WTC11 (cell line): ENCODE measurements around the gene DUOX1. TPM values are rescaled to one million over a fixed set of nuclear protein-coding genes. Genes with fewer than 3 reads are reported as not detected.

ENCODE experiments used
- ATAC-seq: fragments of 200-7000 bp; cut with Tn5 transposase; 2 replicates; pipeline ENCODE4 v1.10.0; 2021; ENCODE audit warnings: mild to moderate bottlenecking, moderate library complexity
- CTCF ChIA-PET: fragments of 300-600 bp; sonication (Branson Sonifier 250); formaldehyde crosslinking; loops from one replicate; lab custom pipeline; 2021; ENCODE audit warnings: antibody characterized with exemption; lab: Charles Lee
- POLR2A ChIA-PET: fragments of 350-600 bp; sonication (Branson Sonifier 250); formaldehyde crosslinking; loops from one replicate; lab custom pipeline; 2021; ENCODE audit warnings: antibody characterized with exemption; lab: Charles Lee
- DNase-seq: peaks from one replicate; pipeline ENCODE4 v3.0.0; 2021; ENCODE audit warnings: low spot score
- H3K27ac Mint-ChIP-seq: 2 replicates; pipeline ENCODE4 v1.8.0; 2021; ENCODE audit warnings: mixed read lengths
- H3K27me3 Mint-ChIP-seq: 2 replicates; pipeline ENCODE4 v1.8.0; 2021; ENCODE audit warnings: low read depth, mild to moderate bottlenecking, moderate library complexity, mixed read lengths
- H3K36me3 Mint-ChIP-seq: 2 replicates; pipeline ENCODE4 v1.8.0; 2021; ENCODE audit warnings: mixed read lengths
- H3K4me1 Mint-ChIP-seq: 2 replicates; pipeline ENCODE4 v1.8.0; 2022; ENCODE audit warnings: mixed read lengths
- H3K4me3 Mint-ChIP-seq: 2 replicates; pipeline ENCODE4 v1.8.0; 2021; ENCODE audit warnings: mild to moderate bottlenecking, moderate library complexity, mixed read lengths
- H3K9me3 Mint-ChIP-seq: 2 replicates; pipeline ENCODE4 v1.8.0; 2021; ENCODE audit warnings: mixed read lengths
- CBFB ChIP-seq: sonication (generic); formaldehyde crosslinking; IDR thresholded peaks from 2 replicates; pipeline ENCODE4 v1.8.1; 2022; ENCODE audit warnings: mild to moderate bottlenecking, low read depth, missing genetic modification reagents
- CREM ChIP-seq: sonication (generic); formaldehyde crosslinking; IDR thresholded peaks from 2 replicates; pipeline ENCODE4 v1.8.1; 2022; ENCODE audit warnings: mild to moderate bottlenecking, missing genetic modification reagents, moderate library complexity
- EMX1 ChIP-seq: fragments of 250-450 bp; sonication (Bioruptor Pico); IDR thresholded peaks from 2 replicates; pipeline ENCODE4 v1.8.0; 2021; ENCODE audit warnings: mild to moderate bottlenecking
- FOXJ3 ChIP-seq: sonication (generic); formaldehyde crosslinking; IDR thresholded peaks from 2 replicates; pipeline ENCODE4 v1.9.0; 2021; ENCODE audit warnings: missing genetic modification reagents, mild to moderate bottlenecking, borderline replicate concordance
- GRHL2 ChIP-seq: fragments of 250-450 bp; sonication (Bioruptor Pico); IDR thresholded peaks from 2 replicates; pipeline ENCODE4 v1.8.0; 2022; ENCODE audit warnings: mild to moderate bottlenecking, moderate library complexity; ENCODE audit not compliant: insufficient replicate concordance, severe bottlenecking
- IRF2 ChIP-seq: sonication (generic); formaldehyde crosslinking; IDR thresholded peaks from 2 replicates; pipeline ENCODE4 v1.8.0; 2022; ENCODE audit warnings: low read depth, missing genetic modification reagents, borderline replicate concordance
- JUN ChIP-seq: sonication (generic); formaldehyde crosslinking; IDR thresholded peaks from 2 replicates; pipeline ENCODE4 v1.8.0; 2023; ENCODE audit warnings: mild to moderate bottlenecking, missing genetic modification reagents
- NFYB ChIP-seq: sonication (generic); formaldehyde crosslinking; conservative IDR thresholded peaks from 2 replicates; pipeline ENCODE4 v1.8.0; 2022; ENCODE audit warnings: low read depth, missing genetic modification reagents
- SMAD4 ChIP-seq: sonication (generic); formaldehyde crosslinking; IDR thresholded peaks from 2 replicates; pipeline ENCODE4 v1.8.0; 2022; ENCODE audit warnings: mild to moderate bottlenecking, missing genetic modification reagents
- ZNF138 ChIP-seq: sonication (generic); formaldehyde crosslinking; conservative IDR thresholded peaks from 2 replicates; pipeline ENCODE4 v1.8.1; 2022; ENCODE audit warnings: mild to moderate bottlenecking, moderate library complexity, missing genetic modification reagents
- ZNF396 ChIP-seq: fragments of 250-450 bp; sonication (Bioruptor Pico); IDR thresholded peaks from 2 replicates; pipeline ENCODE4 v1.8.0; 2021; ENCODE audit warnings: mild to moderate bottlenecking, moderate library complexity, borderline replicate concordance
- ZNF416 ChIP-seq: fragments of 250-450 bp; sonication (Bioruptor Pico); IDR thresholded peaks from 2 replicates; pipeline ENCODE4 v1.9.0; 2021; ENCODE audit warnings: mild to moderate bottlenecking, inconsistent platforms
- ZNF671 ChIP-seq: fragments of 250-450 bp; sonication (Bioruptor Pico); IDR thresholded peaks from 2 replicates; pipeline ENCODE4 v1.8.0; 2021; ENCODE audit warnings: mild to moderate bottlenecking
- total RNA-seq: library from RNA; stranded (reverse); gene quantifications from 3 replicates; pipeline ENCODE4 v1.2.3, GENCODE V29; 2021
- TF ChIP-seq, protein P1 (sequence below): sonication (generic); formaldehyde crosslinking; IDR thresholded peaks from 2 replicates; pipeline ENCODE4 v1.8.1; 2023; ENCODE audit warnings: mild to moderate bottlenecking, missing genetic modification reagents
- TF ChIP-seq, protein P2 (sequence below): sonication (generic); formaldehyde crosslinking; IDR thresholded peaks from 2 replicates; pipeline ENCODE4 v1.8.1; 2023; ENCODE audit warnings: mild to moderate bottlenecking, missing genetic modification reagents, moderate library complexity
- TF ChIP-seq, protein P3 (sequence below): fragments of 200-600 bp; IDR thresholded peaks from 2 replicates; pipeline ENCODE4 v1.8.0; 2022; ENCODE audit warnings: antibody characterized with exemption
- TF ChIP-seq, protein P4 (sequence below): fragments of 250-450 bp; sonication (Bioruptor Pico); IDR thresholded peaks from 2 replicates; pipeline ENCODE4 v1.9.0; 2021; ENCODE audit warnings: moderate library complexity, mild to moderate bottlenecking, inconsistent platforms, borderline replicate concordance
- TF ChIP-seq, protein P5 (sequence below): sonication (generic); formaldehyde crosslinking; conservative IDR thresholded peaks from 2 replicates; pipeline ENCODE4 v1.8.1; 2022; ENCODE audit warnings: mild to moderate bottlenecking, missing genetic modification reagents
- TF ChIP-seq, protein P6 (sequence below): sonication (generic); formaldehyde crosslinking; conservative IDR thresholded peaks from 2 replicates; pipeline ENCODE4 v1.8.1; 2023; ENCODE audit warnings: mild to moderate bottlenecking, low read depth, missing genetic modification reagents, moderate library complexity
- TF ChIP-seq, protein P7 (sequence below): sonication (generic); formaldehyde crosslinking; IDR thresholded peaks from 2 replicates; pipeline ENCODE4 v1.8.1; 2022; ENCODE audit warnings: low read depth, missing genetic modification reagents, borderline replicate concordance

The DUOX1 gene
- total RNA-seq, 1 experiment from 2014 or later, result 1.3 TPM

DNA sequence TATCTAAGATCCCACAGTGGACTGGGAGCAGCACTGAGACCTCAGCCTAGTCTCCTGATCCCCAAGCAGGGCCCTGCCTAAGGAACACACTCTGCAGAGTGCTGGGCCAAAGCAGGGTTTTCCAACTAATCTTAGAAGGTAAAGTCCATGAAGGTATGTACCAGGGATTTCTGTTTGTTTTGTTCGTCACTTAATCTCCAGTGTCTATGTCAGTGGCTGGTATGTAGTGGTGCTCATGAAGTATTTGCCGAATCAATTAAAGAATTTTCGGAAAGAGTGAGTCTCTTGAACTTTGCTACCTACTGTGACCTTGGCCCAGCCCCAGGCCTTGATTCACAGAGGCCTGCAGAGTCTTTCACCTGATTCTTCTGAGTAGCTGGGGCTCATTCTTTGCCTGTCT is 1.7 kb downstream of the DUOX1 start:
- Mint-ChIP-seq H3K9me3 (no peaks in the 10 kb centered on the region), H3K27me3 (peaks cover 97% of the 10 kb centered on the region), H3K36me3 (no peaks in the 10 kb centered on the region), H3K4me3 (no peak overlapping the region), H3K27ac (no peak overlapping the region), H3K4me1 (peaks cover 14% of the 10 kb centered on the region)
- CTCF ChIA-PET, result interaction anchor here (11.0 kb wide), 1 partner anchor 17 kb away, joined by 231 read pairs; the partner anchor contains the start of genes DUOX2 and DUOXA2
- TF ChIP-seq, protein P1, sequence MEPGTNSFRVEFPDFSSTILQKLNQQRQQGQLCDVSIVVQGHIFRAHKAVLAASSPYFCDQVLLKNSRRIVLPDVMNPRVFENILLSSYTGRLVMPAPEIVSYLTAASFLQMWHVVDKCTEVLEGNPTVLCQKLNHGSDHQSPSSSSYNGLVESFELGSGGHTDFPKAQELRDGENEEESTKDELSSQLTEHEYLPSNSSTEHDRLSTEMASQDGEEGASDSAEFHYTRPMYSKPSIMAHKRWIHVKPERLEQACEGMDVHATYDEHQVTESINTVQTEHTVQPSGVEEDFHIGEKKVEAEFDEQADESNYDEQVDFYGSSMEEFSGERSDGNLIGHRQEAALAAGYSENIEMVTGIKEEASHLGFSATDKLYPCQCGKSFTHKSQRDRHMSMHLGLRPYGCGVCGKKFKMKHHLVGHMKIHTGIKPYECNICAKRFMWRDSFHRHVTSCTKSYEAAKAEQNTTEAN (CRISPR knock-in tag), result no peak
- TF ChIP-seq JUN (CRISPR knock-in tag) (no peak), SMAD4 (no peak), FOXJ3 (CRISPR knock-in tag) (no peak), ZNF396 (CRISPR knock-in tag) (no peak), EMX1 (no peak), ZNF416 (CRISPR knock-in tag) (no peak), NFYB (CRISPR knock-in tag) (no peak), CBFB (CRISPR knock-in tag) (no peak), ZNF671 (CRISPR knock-in tag) (no peak), IRF2 (no peak), GRHL2 (no peak)
- TF ChIP-seq, protein P2, sequence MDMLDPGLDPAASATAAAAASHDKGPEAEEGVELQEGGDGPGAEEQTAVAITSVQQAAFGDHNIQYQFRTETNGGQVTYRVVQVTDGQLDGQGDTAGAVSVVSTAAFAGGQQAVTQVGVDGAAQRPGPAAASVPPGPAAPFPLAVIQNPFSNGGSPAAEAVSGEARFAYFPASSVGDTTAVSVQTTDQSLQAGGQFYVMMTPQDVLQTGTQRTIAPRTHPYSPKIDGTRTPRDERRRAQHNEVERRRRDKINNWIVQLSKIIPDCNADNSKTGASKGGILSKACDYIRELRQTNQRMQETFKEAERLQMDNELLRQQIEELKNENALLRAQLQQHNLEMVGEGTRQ (CRISPR knock-in tag), result no peak
- TF ChIP-seq, protein P3, sequence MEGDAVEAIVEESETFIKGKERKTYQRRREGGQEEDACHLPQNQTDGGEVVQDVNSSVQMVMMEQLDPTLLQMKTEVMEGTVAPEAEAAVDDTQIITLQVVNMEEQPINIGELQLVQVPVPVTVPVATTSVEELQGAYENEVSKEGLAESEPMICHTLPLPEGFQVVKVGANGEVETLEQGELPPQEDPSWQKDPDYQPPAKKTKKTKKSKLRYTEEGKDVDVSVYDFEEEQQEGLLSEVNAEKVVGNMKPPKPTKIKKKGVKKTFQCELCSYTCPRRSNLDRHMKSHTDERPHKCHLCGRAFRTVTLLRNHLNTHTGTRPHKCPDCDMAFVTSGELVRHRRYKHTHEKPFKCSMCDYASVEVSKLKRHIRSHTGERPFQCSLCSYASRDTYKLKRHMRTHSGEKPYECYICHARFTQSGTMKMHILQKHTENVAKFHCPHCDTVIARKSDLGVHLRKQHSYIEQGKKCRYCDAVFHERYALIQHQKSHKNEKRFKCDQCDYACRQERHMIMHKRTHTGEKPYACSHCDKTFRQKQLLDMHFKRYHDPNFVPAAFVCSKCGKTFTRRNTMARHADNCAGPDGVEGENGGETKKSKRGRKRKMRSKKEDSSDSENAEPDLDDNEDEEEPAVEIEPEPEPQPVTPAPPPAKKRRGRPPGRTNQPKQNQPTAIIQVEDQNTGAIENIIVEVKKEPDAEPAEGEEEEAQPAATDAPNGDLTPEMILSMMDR, result no peak
- TF ChIP-seq, protein P4, sequence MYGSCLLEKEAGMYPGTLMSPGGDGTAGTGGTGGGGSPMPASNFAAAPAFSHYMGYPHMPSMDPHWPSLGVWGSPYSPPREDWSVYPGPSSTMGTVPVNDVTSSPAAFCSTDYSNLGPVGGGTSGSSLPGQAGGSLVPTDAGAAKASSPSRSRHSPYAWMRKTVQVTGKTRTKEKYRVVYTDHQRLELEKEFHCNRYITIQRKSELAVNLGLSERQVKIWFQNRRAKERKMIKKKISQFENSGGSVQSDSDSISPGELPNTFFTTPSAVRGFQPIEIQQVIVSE (CRISPR knock-in tag), result no peak
- TF ChIP-seq, protein P5, sequence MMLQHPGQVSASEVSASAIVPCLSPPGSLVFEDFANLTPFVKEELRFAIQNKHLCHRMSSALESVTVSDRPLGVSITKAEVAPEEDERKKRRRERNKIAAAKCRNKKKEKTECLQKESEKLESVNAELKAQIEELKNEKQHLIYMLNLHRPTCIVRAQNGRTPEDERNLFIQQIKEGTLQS, result no peak
- no peak for ATAC-seq
- no peak for DNase-seq
- POLR2A ChIA-PET, result no interaction called here

DNA sequence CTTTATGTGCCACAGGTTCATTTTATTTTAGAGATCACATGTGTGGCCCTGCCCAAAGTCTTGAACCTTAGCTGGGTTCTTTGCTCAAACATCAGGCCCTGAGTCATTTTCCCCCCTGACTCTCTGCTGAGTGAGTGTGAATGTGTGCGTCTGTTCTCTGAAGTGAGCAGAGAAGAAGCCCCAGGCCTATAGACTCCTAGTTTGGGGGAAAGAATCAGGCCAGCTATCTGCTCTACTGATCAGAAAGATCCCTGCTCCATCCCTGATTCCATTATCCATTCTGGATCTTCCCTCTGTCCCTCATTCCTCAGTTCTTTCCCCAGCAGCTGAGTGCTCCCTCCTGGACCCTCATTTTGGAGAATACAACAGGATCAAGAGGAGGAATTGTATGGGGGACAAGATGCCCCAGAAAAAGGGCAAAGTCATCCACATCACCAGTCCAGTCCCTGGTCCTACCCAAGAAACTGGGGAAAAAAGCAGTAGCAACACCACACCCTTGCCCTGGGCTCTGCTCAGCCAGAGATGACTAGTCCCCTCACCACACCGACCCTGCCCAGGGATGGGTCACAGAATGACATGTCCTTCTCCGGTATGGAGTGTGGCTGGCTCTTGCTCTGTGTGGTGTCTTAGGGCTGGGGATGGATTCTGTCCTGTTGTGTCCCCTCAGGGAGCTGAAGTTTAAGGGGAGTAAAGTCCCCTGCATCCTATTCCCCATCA is 3.2 kb downstream of the DUOX1 start:
- no peak overlapping the region for H3K4me3 Mint-ChIP-seq
- TF ChIP-seq ZNF138 (CRISPR knock-in tag) (no peak), CREM (CRISPR knock-in tag) (no peak)
- TF ChIP-seq, protein P6, sequence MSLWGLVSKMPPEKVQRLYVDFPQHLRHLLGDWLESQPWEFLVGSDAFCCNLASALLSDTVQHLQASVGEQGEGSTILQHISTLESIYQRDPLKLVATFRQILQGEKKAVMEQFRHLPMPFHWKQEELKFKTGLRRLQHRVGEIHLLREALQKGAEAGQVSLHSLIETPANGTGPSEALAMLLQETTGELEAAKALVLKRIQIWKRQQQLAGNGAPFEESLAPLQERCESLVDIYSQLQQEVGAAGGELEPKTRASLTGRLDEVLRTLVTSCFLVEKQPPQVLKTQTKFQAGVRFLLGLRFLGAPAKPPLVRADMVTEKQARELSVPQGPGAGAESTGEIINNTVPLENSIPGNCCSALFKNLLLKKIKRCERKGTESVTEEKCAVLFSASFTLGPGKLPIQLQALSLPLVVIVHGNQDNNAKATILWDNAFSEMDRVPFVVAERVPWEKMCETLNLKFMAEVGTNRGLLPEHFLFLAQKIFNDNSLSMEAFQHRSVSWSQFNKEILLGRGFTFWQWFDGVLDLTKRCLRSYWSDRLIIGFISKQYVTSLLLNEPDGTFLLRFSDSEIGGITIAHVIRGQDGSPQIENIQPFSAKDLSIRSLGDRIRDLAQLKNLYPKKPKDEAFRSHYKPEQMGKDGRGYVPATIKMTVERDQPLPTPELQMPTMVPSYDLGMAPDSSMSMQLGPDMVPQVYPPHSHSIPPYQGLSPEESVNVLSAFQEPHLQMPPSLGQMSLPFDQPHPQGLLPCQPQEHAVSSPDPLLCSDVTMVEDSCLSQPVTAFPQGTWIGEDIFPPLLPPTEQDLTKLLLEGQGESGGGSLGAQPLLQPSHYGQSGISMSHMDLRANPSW (CRISPR knock-in tag), result no peak
- TF ChIP-seq, protein P7, sequence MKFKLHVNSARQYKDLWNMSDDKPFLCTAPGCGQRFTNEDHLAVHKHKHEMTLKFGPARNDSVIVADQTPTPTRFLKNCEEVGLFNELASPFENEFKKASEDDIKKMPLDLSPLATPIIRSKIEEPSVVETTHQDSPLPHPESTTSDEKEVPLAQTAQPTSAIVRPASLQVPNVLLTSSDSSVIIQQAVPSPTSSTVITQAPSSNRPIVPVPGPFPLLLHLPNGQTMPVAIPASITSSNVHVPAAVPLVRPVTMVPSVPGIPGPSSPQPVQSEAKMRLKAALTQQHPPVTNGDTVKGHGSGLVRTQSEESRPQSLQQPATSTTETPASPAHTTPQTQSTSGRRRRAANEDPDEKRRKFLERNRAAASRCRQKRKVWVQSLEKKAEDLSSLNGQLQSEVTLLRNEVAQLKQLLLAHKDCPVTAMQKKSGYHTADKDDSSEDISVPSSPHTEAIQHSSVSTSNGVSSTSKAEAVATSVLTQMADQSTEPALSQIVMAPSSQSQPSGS, result no peak
- TF ChIP-seq, all 79 proteins: peak for 0
- ATAC-seq (no peak), DNase-seq (no peak)
- Mint-ChIP-seq H3K27ac (no peak overlapping the region), H3K27me3 (peaks cover 91% of the 10 kb centered on the region), H3K36me3 (no peaks in the 10 kb centered on the region), H3K9me3 (no peaks in the 10 kb centered on the region), H3K4me1 (peaks cover 15% of the 10 kb centered on the region)
- ChIA-PET CTCF (interaction anchor here (1.8 to 11.0 kb wide), 2 partner anchors 18 to 30 kb away, joined by 12 to 231 read pairs; partner anchors contain the start of genes DUOX2 and DUOXA2), POLR2A (no interaction called here)
